SK-N-SH treated with all-trans-retinoic acid at 6 μM for 48 hours (cell line): ENCODE results near the gene ITPR3.

Experiments
- ARNTL ChIP-seq: fragments of 450-650 bp; formaldehyde crosslinking; IDR thresholded peaks from 2 replicates; pipeline ENCODE4 v1.5.0; 2020; ENCODE audit warnings: low read depth, mild to moderate bottlenecking, moderate library complexity, borderline replicate concordance
- GLIS3 ChIP-seq: fragments of 250-450 bp; sonication (Bioruptor Pico); IDR thresholded peaks from 2 replicates; pipeline ENCODE4 v1.5.0; 2020; ENCODE audit warnings: mild to moderate bottlenecking, moderate library complexity
- TOX ChIP-seq: fragments of 250-450 bp; sonication (Bioruptor Pico); IDR thresholded peaks from 2 replicates; pipeline ENCODE4 v1.8.0; 2021; ENCODE audit warnings: mild to moderate bottlenecking, moderate library complexity, borderline replicate concordance
- ZC3H10 ChIP-seq: fragments of 250-450 bp; sonication (Bioruptor Pico); IDR thresholded peaks from 2 replicates; pipeline ENCODE4 v1.5.1; 2021; ENCODE audit warnings: mild to moderate bottlenecking, moderate library complexity
- ZFP30 ChIP-seq: fragments of 450-650 bp; formaldehyde crosslinking; IDR thresholded peaks from 2 replicates; pipeline ENCODE4 v1.5.0; 2022; ENCODE audit warnings: mild to moderate bottlenecking, moderate library complexity
- ZNF565 ChIP-seq: fragments of 450-650 bp; formaldehyde crosslinking; conservative IDR thresholded peaks from 2 replicates; pipeline ENCODE4 v1.5.0; 2020; ENCODE audit warnings: low read depth, mild to moderate bottlenecking, moderate library complexity
- ZNF70 ChIP-seq: fragments of 450-650 bp; formaldehyde crosslinking; IDR thresholded peaks from 2 replicates; pipeline ENCODE4 v1.5.0; 2020; ENCODE audit warnings: mild to moderate bottlenecking, moderate library complexity
- TF ChIP-seq, protein P1 (sequence below): fragments of 250-450 bp; sonication (Bioruptor Pico); IDR thresholded peaks from 2 replicates; pipeline ENCODE4 v1.8.0; 2020; ENCODE audit warnings: mild to moderate bottlenecking, moderate library complexity, borderline replicate concordance

DNA sequence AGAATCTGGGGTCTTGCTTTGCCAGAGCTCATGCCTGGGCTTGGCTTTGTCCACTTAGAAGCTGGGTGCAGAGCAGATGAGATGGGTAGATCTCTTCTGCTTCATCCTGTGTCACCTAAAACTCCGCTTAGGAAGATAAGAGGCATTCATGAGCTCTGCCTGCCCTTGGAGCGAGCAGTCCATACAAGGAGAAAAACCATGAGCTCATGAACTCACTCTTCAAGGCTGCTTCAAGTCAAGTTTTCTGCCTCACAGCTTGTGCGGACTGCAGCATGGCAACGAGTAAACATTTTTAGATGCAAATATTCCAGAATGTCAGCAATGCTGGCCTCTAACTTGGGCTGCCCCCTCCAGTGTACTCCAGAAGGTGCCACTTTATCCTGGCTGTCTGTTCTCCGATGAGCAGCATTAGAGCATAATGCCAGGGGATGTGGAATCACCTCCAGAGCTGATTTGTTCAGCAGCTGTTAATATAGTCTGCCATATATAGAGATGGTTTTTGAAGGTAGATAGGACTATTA is 101.0 kb downstream of the ITPR3 start:
- no peak for TF ChIP-seq ZNF70 (CRISPR knock-in tag)
- no peak for TF ChIP-seq ZFP30 (CRISPR knock-in tag)
- TF ChIP-seq ARNTL (CRISPR knock-in tag): no peak
- no peak for TF ChIP-seq GLIS3 (CRISPR knock-in tag)
- TF ChIP-seq ZC3H10: no peak
- no peak for TF ChIP-seq ZNF565 (CRISPR knock-in tag)
- no peak for TF ChIP-seq TOX
- TF ChIP-seq, protein P1, sequence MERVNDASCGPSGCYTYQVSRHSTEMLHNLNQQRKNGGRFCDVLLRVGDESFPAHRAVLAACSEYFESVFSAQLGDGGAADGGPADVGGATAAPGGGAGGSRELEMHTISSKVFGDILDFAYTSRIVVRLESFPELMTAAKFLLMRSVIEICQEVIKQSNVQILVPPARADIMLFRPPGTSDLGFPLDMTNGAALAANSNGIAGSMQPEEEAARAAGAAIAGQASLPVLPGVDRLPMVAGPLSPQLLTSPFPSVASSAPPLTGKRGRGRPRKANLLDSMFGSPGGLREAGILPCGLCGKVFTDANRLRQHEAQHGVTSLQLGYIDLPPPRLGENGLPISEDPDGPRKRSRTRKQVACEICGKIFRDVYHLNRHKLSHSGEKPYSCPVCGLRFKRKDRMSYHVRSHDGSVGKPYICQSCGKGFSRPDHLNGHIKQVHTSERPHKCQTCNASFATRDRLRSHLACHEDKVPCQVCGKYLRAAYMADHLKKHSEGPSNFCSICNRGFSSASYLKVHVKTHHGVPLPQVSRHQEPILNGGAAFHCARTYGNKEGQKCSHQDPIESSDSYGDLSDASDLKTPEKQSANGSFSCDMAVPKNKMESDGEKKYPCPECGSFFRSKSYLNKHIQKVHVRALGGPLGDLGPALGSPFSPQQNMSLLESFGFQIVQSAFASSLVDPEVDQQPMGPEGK: no peak
